GM12878 (cell line): Measurements from ENCODE around the gene GRK2. TPM values are rescaled to one million over a fixed set of nuclear protein-coding genes. Genes with fewer than 3 reads are reported as not detected.

Experiments used
- ATAC-seq: fragments of 200-7000 bp; cut with Tn5 transposase; 3 replicates; pipeline ENCODE4 v1.9.1; 2020; ENCODE audit warnings: mild to moderate bottlenecking, moderate library complexity
- BruUV-seq: library from RNA; stranded (reverse); fragments of 400-500 nt; replicated peaks from 2 replicates; lab custom pipeline; 2021; lab: Mats Ljungman, UMichigan
- CTCF ChIA-PET: fragments of 300-600 bp; sonication (Branson Sonifier 250); formaldehyde crosslinking; extraction: SDS; loops from one replicate; lab custom pipeline; 2021; ENCODE audit warnings: inconsistent platforms; lab: Yijun Ruan, JAX
- POLR2A ChIA-PET: fragments of 350-600 bp; formaldehyde crosslinking; extraction: SDS; loops from one replicate; lab custom pipeline; 2021; ENCODE audit warnings: inconsistent platforms; lab: Charles Lee
- RAD21 ChIA-PET: fragments of 300-600 bp; sonication (Branson Sonifier 250); formaldehyde crosslinking; loops from one replicate; lab custom pipeline; 2023; ENCODE audit warnings: antibody characterized with exemption; ENCODE audit not compliant: unreplicated experiment; lab: Charles Lee
- SMC1A ChIA-PET: fragments of 300-600 bp; sonication (Branson Sonifier 250); formaldehyde crosslinking; loops from one replicate; lab custom pipeline; 2023; ENCODE audit not compliant: unreplicated experiment, uncharacterized antibody; lab: Charles Lee
- DNase-seq: peaks from one replicate; pipeline ENCODE4 v3.0.0-alpha.2; 2011; ENCODE audit warnings: low read depth, low spot score
- FAIRE-seq: peaks from 3 replicates; lab custom pipeline; 2011; peaks lifted over from hg19 to GRCh38; lab: Jason Lieb, UNC
- H2AFZ ChIP-seq: 2 replicates; pipeline ENCODE4 v1.6.0; 2011; ENCODE audit warnings: low read depth, low read length, control low read depth; ENCODE audit not compliant: control insufficient read depth
- H3K27ac ChIP-seq: 2 replicates; pipeline ENCODE4 v1.5.1; 2011; ENCODE audit warnings: control low read depth; ENCODE audit not compliant: control insufficient read depth, insufficient read depth
- H3K27me3 ChIP-seq, 2 experiments: replicated peaks in 1 of 2; 2 replicates each; pipeline versions ENCODE4 v1.6.0 to v1.6.1; 2011; ENCODE audit warnings: low read length in 1 of 2; ENCODE audit not compliant: control insufficient read depth in 2 of 2, insufficient read depth in 2 of 2
- H3K36me3 ChIP-seq, 2 experiments: 2 replicates each; pipeline ENCODE4 v1.5.1; 2011; ENCODE audit warnings: low read length in 1 of 2; ENCODE audit not compliant: control insufficient read depth in 2 of 2, insufficient read depth in 2 of 2
- H3K4me1 ChIP-seq: 2 replicates; pipeline ENCODE4 v1.6.1; 2011; ENCODE audit warnings: mild to moderate bottlenecking, low read length, moderate library complexity, mixed read lengths; ENCODE audit not compliant: control insufficient read depth, insufficient read depth
- H3K4me2 ChIP-seq: 2 replicates; pipeline ENCODE4 v1.6.0; 2011; ENCODE audit warnings: control low read depth; ENCODE audit not compliant: control insufficient read depth, insufficient read depth
- H3K4me3 ChIP-seq: fragments of 200-600 bp; sonication (generic); 2 replicates; pipeline ENCODE4 v1.5.1; 2016
- H3K79me2 ChIP-seq: 2 replicates; pipeline ENCODE4 v1.6.0; 2011; ENCODE audit warnings: low read length; ENCODE audit not compliant: control insufficient read depth, insufficient read depth
- H3K9ac ChIP-seq: 2 replicates; pipeline ENCODE4 v1.8.0; 2011; ENCODE audit warnings: low read length, control low read depth, mixed read lengths; ENCODE audit not compliant: control insufficient read depth, insufficient read depth
- H3K9me3 ChIP-seq: replicated peaks from 3 replicates; pipeline ENCODE4 v1.5.1; 2011; ENCODE audit warnings: mild to moderate bottlenecking, low read length; ENCODE audit not compliant: control insufficient read depth, insufficient read depth
- H4K20me1 ChIP-seq: 2 replicates; pipeline ENCODE4 v1.6.0; 2011; ENCODE audit not compliant: control insufficient read depth, insufficient read depth
- CREB1 ChIP-seq: IDR thresholded peaks from 2 replicates; pipeline ENCODE4 v1.6.1; 2012; ENCODE audit warnings: low read depth, mild to moderate bottlenecking, inconsistent platforms
- LARP7 ChIP-seq: fragments of 450-650 bp; IDR thresholded peaks from 2 replicates; pipeline ENCODE4 v1.6.1; 2017; ENCODE audit warnings: mild to moderate bottlenecking
- MTA2 ChIP-seq: fragments of 450-650 bp; IDR thresholded peaks from 2 replicates; pipeline ENCODE4 v1.6.1; 2016; ENCODE audit warnings: low read depth, mild to moderate bottlenecking, moderate library complexity
- POLR2AphosphoS2 ChIP-seq: IDR thresholded peaks from 2 replicates; pipeline ENCODE4 v1.6.1; 2011; ENCODE audit warnings: low read depth, mild to moderate bottlenecking, low read length, improper control_type of control experiment, moderate library complexity
- POU2F2 ChIP-seq: IDR thresholded peaks from 3 replicates; pipeline ENCODE4 v1.6.1; 2011; ENCODE audit warnings: low read depth, mild to moderate bottlenecking, low read length, borderline replicate concordance
- SMAD5 ChIP-seq: IDR thresholded peaks from 2 replicates; pipeline ENCODE4 v1.6.1; 2016; ENCODE audit warnings: antibody characterized with exemption, low read depth
- TAF1 ChIP-seq: IDR thresholded peaks from 2 replicates; pipeline ENCODE4 v1.6.1; 2011; ENCODE audit warnings: mild to moderate bottlenecking, low read depth, low read length, borderline replicate concordance
- TCF12 ChIP-seq: IDR thresholded peaks from 2 replicates; pipeline ENCODE4 v1.6.1; 2011; ENCODE audit warnings: low read depth, mild to moderate bottlenecking, low read length
- ZSCAN29 ChIP-seq: fragments of 450-650 bp; IDR thresholded peaks from 2 replicates; pipeline ENCODE4 v1.6.1; 2017; ENCODE audit warnings: mild to moderate bottlenecking, moderate library complexity
- WGBS: methylation state at CpG from one replicate; pipeline ENCODE4 v1.1.6; 2016; ENCODE audit warnings: low lambda C conversion rate; ENCODE audit not compliant: insufficient replicate concordance, insufficient coverage; ENCODE audit errors: missing lambda C conversion rate; 5-methylcytosine and 5-hydroxymethylcytosine counted together
- in situ Hi-C: fragments of 300-500 bp; cut with MboI; formaldehyde crosslinking; loops from 9 replicates; pipeline ENCODE4 v1.14.3; 2018; ENCODE audit warnings: mixed read lengths
- intact Hi-C: fragments of 100-400 bp; cut with micrococcal nuclease; formaldehyde crosslinking; loops from one replicate; pipeline ENCODE4 v1.14.2; 2022; ENCODE audit not compliant: unreplicated experiment
- polyA plus RNA-seq, 11 experiments: library from polyadenylated mRNA; depleted of rRNA in 4 of 11; unstranded in 6 of 11; stranded (reverse) in 5 of 11; fragments of >200 nt; fragmentation: Nextera tagmentation in 4 of 11; fragmentation: Illumina TruSeq in 1 of 11; extraction: Ambion mirVana in 4 of 11; extraction: Trizol in 1 of 11; gene quantifications; 1 replicate in 1 of 11; 2 replicates in 10 of 11; pipeline versions ENCODE4 v1.2.1 to v1.2.3, GENCODE V29; 2011 to 2016; ENCODE audit warnings: inconsistent platforms in 2 of 11, missing spikeins in 2 of 11, low read depth in 1 of 11
- total RNA-seq, 4 experiments: library from RNA; depleted of rRNA in 3 of 4; stranded (reverse); fragments of >200 nt in 3 of 4; fragmentation: Illumina TruSeq in 1 of 4; extraction: Trizol in 1 of 4; gene quantifications; 2 replicates each; pipeline versions ENCODE4 v1.2.1 to v1.2.3, GENCODE V29; 2013 to 2021
- TF ChIP-seq, protein P1 (sequence below): fragments of 450-650 bp; formaldehyde crosslinking; IDR thresholded peaks from 2 replicates; pipeline ENCODE4 v1.4.0; 2022; ENCODE audit warnings: mild to moderate bottlenecking, moderate library complexity
- TF ChIP-seq, protein P2 (sequence below): fragments of 450-650 bp; IDR thresholded peaks from 2 replicates; pipeline ENCODE4 v1.6.1; 2018; ENCODE audit warnings: borderline replicate concordance, mild to moderate bottlenecking; ENCODE audit not compliant: partially characterized antibody
- TF ChIP-seq, protein P3 (sequence below): fragments of 450-650 bp; IDR thresholded peaks from 2 replicates; pipeline ENCODE4 v1.6.1; 2017; ENCODE audit warnings: mild to moderate bottlenecking, moderate library complexity
- TF ChIP-seq, protein P4 (sequence below): IDR thresholded peaks from 2 replicates; pipeline ENCODE4 v1.6.1; 2011; ENCODE audit warnings: borderline replicate concordance, low read depth, mild to moderate bottlenecking, moderate library complexity, mixed read lengths, low read length; ENCODE audit not compliant: insufficient read depth; ENCODE audit errors: extremely low read length

The GRK2 gene
- total and polyA plus RNA-seq, 10 of the 15 experiments (the other 5 are each of a cell fraction or from before 2014, with no cell fraction given), result 1.0 to 160 (median 66.1) TPM

DNA sequence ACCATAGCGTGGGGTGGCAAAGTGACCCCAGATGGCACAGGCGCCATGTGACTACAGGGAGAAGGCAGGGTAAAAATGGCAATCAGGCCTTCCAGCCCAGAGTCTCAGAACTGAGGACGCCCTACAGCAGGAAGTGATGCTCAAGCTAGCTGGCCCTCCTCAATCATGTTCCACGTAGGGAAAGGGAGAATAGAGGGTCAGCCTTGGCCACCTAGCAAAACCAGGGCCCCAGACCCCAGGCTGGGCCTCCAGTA, 21.9 kb downstream of the GRK2 start:
- H3K9ac ChIP-seq, result peak overlapping the region; percentile 96
- H3K27me3 ChIP-seq, result no peaks in the 10 kb centered on the region
- H4K20me1 ChIP-seq, result no peaks in the 10 kb centered on the region
- no peak for ATAC-seq
- peak overlapping the region; percentile 97 for H3K4me3 ChIP-seq
- H3K4me1 ChIP-seq, result peaks cover 26% of the 10 kb centered on the region
- BruUV-seq, result TSS peak; percentile 95
- intact Hi-C loops, result loop anchor here (1.0 kb wide), 3 partner anchors 11 to 29 kb away; no protein-coding TSS in a partner anchor
- H3K4me2 ChIP-seq, result peak overlapping the region; percentile 94
- CTCF ChIA-PET, result interaction anchor here (1.0 to 3.1 kb wide), 10 partner anchors 11 to 93 kb away, joined by 3 to 18 read pairs (median 8); partner anchors contain the start of genes GRK2 and SSH3
- FAIRE-seq, result no peak
- in situ Hi-C loops, result no loop called here
- POLR2A ChIA-PET, result interaction anchor here (0.6 to 3.3 kb wide), 12 partner anchors 11 to 169 kb away, joined by 3 to 46 read pairs (median 6); partner anchors contain the start of genes GRK2 and KDM2A
- RAD21 ChIA-PET, result interaction anchor here (0.7 to 4.0 kb wide), 10 partner anchors 11 to 93 kb away, joined by 3 to 28 read pairs (median 7); partner anchors contain the start of gene GRK2
- 17% methylated on average over 4 of the region's 4 CpGs for WGBS
- H3K27ac ChIP-seq, result peak overlapping the region; percentile 99
- SMC1A ChIA-PET, result interaction anchor here (0.7 to 3.6 kb wide), 8 partner anchors 9 to 94 kb away, joined by 3 to 35 read pairs (median 5); partner anchors contain the start of gene POLD4
- peak overlapping the region; percentile 68 for H2AFZ ChIP-seq
- peaks cover 19% of the 10 kb centered on the region for H3K79me2 ChIP-seq
- DNase-seq, result no peak
- H3K36me3 ChIP-seq, result peaks cover 17 to 40% of the 10 kb centered on the region in 2 experiments; a peak in 3 of 4 replicates
- no peaks in the 10 kb centered on the region for H3K9me3 ChIP-seq
- TF ChIP-seq TAF1, result no peak
- TF ChIP-seq, protein P1, sequence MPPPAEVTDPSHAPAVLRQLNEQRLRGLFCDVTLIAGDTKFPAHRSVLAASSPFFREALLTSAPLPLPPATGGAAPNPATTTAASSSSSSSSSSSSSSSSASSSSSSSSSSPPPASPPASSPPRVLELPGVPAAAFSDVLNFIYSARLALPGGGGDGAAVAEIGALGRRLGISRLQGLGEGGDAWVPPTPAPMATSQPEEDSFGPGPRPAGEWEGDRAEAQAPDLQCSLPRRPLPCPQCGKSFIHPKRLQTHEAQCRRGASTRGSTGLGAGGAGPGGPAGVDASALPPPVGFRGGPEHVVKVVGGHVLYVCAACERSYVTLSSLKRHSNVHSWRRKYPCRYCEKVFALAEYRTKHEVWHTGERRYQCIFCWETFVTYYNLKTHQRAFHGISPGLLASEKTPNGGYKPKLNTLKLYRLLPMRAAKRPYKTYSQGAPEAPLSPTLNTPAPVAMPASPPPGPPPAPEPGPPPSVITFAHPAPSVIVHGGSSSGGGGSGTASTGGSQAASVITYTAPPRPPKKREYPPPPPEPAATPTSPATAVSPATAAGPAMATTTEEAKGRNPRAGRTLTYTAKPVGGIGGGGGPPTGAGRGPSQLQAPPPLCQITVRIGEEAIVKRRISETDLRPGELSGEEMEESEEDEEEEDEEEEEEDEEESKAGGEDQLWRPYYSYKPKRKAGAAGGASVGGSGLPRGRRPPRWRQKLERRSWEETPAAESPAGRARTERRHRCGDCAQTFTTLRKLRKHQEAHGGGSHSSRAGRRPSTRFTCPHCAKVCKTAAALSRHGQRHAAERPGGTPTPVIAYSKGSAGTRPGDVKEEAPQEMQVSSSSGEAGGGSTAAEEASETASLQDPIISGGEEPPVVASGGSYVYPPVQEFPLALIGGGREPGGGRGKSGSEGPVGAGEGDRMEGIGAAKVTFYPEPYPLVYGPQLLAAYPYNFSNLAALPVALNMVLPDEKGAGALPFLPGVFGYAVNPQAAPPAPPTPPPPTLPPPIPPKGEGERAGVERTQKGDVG (CRISPR knock-in tag), result no peak
- TF ChIP-seq, protein P2, sequence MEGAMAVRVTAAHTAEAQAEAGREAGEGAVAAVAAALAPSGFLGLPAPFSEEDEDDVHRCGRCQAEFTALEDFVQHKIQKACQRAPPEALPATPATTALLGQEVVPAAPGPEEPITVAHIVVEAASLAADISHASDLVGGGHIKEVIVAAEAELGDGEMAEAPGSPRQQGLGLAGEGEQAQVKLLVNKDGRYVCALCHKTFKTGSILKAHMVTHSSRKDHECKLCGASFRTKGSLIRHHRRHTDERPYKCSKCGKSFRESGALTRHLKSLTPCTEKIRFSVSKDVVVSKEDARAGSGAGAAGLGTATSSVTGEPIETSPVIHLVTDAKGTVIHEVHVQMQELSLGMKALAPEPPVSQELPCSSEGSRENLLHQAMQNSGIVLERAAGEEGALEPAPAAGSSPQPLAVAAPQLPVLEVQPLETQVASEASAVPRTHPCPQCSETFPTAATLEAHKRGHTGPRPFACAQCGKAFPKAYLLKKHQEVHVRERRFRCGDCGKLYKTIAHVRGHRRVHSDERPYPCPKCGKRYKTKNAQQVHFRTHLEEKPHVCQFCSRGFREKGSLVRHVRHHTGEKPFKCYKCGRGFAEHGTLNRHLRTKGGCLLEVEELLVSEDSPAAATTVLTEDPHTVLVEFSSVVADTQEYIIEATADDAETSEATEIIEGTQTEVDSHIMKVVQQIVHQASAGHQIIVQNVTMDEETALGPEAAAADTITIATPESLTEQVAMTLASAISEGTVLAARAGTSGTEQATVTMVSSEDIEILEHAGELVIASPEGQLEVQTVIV, result no peak
- TF ChIP-seq SMAD5, result no peak
- TF ChIP-seq, protein P3, sequence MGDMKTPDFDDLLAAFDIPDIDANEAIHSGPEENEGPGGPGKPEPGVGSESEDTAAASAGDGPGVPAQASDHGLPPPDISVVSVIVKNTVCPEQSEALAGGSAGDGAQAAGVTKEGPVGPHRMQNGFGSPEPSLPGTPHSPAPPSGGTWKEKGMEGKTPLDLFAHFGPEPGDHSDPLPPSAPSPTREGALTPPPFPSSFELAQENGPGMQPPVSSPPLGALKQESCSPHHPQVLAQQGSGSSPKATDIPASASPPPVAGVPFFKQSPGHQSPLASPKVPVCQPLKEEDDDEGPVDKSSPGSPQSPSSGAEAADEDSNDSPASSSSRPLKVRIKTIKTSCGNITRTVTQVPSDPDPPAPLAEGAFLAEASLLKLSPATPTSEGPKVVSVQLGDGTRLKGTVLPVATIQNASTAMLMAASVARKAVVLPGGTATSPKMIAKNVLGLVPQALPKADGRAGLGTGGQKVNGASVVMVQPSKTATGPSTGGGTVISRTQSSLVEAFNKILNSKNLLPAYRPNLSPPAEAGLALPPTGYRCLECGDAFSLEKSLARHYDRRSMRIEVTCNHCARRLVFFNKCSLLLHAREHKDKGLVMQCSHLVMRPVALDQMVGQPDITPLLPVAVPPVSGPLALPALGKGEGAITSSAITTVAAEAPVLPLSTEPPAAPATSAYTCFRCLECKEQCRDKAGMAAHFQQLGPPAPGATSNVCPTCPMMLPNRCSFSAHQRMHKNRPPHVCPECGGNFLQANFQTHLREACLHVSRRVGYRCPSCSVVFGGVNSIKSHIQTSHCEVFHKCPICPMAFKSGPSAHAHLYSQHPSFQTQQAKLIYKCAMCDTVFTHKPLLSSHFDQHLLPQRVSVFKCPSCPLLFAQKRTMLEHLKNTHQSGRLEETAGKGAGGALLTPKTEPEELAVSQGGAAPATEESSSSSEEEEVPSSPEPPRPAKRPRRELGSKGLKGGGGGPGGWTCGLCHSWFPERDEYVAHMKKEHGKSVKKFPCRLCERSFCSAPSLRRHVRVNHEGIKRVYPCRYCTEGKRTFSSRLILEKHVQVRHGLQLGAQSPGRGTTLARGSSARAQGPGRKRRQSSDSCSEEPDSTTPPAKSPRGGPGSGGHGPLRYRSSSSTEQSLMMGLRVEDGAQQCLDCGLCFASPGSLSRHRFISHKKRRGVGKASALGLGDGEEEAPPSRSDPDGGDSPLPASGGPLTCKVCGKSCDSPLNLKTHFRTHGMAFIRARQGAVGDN, result peak; percentile 98
- TF ChIP-seq LARP7, result no peak
- TF ChIP-seq CREB1, result no peak
- 0 out of 2 replicates have a peak, but pooled peaks have one; percentile 49 for TF ChIP-seq MTA2
- TF ChIP-seq TCF12, result no peak
- TF ChIP-seq, protein P4, sequence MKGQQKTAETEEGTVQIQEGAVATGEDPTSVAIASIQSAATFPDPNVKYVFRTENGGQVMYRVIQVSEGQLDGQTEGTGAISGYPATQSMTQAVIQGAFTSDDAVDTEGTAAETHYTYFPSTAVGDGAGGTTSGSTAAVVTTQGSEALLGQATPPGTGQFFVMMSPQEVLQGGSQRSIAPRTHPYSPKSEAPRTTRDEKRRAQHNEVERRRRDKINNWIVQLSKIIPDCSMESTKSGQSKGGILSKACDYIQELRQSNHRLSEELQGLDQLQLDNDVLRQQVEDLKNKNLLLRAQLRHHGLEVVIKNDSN, result peak; percentile 46
- TF ChIP-seq POLR2AphosphoS2, result no peak
- no peak for TF ChIP-seq POU2F2
- TF ChIP-seq ZSCAN29, result no peak
